ENCODE results near the gene DEFB132.

Gene DEFB132

DNA sequence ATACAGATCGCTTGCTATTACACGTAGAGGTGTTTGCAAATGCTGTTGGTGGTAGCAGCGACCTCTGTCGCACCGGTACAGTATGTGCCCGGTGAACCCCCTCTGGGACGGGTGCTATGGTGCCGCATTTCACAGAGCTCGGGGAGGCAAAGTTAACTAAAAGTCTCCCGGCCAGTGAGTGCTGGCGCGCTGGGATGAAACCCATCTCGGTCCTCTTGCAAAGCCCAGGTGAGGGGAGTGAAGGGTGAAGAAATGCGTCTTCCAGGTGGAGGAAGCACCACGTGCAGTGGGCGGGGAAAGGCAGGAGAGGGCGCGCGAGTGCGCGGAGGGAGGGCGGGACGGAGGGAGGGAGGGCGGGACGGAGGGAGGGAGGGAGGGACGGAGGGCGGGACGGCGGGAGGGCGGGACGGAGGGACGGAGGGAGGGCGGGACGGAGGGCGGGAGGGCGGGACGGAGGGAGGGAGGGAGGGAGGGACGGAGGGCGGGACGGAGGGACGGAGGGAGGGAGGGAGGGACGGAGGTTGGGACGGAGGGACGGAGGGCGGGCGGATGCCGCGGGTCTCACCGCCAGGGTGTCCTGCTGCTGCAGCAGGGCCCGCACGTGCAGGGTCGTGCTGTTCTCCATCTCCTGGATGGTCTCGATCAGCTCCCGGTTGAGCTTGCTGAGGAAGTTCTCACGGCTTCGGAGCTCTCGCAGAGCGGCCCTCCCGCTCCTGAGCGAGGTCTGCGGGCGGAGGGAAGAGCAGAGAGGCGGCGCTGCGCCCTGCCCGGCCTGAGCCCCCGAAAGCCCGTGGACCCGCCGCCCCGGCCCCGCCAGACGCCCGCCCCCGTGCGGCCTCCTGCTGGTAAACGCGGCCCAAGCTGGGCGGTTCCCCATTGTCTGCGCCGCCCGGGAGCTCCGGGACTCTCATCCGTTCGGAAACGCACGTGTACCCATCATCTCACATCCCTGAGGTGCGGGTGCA lies 21.4 kb downstream of the DEFB132 start:
- Histone ChIP-seq H3K4me3 (ENCODE audit: insufficient read depth, low read length, poor library complexity, severe bottlenecking) (no peak overlapping the region), H4K20me1 (ENCODE audit: low read depth, low read length) (no peaks in the 10 kb centered on the region), H3K9me2 (replicated peaks; ENCODE audit: insufficient read depth, low read length) (no peaks in the 10 kb centered on the region), H3K9ac (ENCODE audit: low read length) (no peak overlapping the region), H3K9me3 (ENCODE audit: insufficient read depth, low read length) (no peaks in the 10 kb centered on the region), H3K79me2 (ENCODE audit: insufficient read depth, low read length) (no peaks in the 10 kb centered on the region), H3F3A (ENCODE audit: insufficient read depth) (no peaks in the 10 kb centered on the region), H2AFZ (ENCODE audit: low read depth, low read length, severe bottlenecking) (no peak overlapping the region), H3K27ac (ENCODE audit: low read depth, low read length) (no peak overlapping the region), H3K36me3 (ENCODE audit: low read length) (no peaks in the 10 kb centered on the region), H3K4me2 (ENCODE audit: low read depth, low read length, poor library complexity, severe bottlenecking) (no peak overlapping the region), H3K27me3 (ENCODE audit: low read length) (no peaks in the 10 kb centered on the region)
- TF ChIP-seq, protein P1, sequence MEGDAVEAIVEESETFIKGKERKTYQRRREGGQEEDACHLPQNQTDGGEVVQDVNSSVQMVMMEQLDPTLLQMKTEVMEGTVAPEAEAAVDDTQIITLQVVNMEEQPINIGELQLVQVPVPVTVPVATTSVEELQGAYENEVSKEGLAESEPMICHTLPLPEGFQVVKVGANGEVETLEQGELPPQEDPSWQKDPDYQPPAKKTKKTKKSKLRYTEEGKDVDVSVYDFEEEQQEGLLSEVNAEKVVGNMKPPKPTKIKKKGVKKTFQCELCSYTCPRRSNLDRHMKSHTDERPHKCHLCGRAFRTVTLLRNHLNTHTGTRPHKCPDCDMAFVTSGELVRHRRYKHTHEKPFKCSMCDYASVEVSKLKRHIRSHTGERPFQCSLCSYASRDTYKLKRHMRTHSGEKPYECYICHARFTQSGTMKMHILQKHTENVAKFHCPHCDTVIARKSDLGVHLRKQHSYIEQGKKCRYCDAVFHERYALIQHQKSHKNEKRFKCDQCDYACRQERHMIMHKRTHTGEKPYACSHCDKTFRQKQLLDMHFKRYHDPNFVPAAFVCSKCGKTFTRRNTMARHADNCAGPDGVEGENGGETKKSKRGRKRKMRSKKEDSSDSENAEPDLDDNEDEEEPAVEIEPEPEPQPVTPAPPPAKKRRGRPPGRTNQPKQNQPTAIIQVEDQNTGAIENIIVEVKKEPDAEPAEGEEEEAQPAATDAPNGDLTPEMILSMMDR (IDR thresholded peaks at IDR 0.05; ENCODE audit: insufficient read depth, low read length, poor library complexity, severe bottlenecking) = no peak
- no peak for TF ChIP-seq EZH2phosphoT487 (conservative IDR thresholded peaks at IDR 0.05; ENCODE audit: low read length)

DNA sequence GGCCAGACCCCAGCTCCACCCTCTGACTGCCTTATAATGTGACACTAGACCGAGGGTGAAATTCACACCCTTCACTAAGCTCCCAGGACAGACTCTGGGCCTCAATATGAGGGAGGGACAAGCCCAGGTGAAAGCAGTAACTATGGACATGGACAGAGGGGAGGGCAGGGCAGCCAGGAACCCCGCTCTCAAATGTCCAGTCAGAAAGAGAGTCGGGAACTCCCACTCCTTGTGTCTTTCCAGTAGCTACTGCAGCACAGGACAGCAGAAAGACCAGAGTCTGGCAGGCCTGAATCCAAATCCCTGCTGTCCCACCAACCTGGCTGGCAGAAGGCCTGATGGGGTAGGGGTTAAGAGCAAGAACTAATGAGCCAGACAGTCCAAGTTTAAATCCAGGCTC lies 26.6 kb downstream of the DEFB132 start:
- no peaks in the 10 kb centered on the region for H3K79me2 ChIP-seq (ENCODE audit: insufficient read depth, low read length)
- TF ChIP-seq, protein P1 (IDR thresholded peaks at IDR 0.05; ENCODE audit: insufficient read depth, low read length, poor library complexity, severe bottlenecking) = no peak
- no peak for TF ChIP-seq EZH2phosphoT487 (conservative IDR thresholded peaks at IDR 0.05; ENCODE audit: low read length)
- no peaks in the 10 kb centered on the region for H3K9me2 ChIP-seq (replicated peaks; ENCODE audit: insufficient read depth, low read length)
- no peaks in the 10 kb centered on the region for H3F3A ChIP-seq (ENCODE audit: insufficient read depth)
- H3K27me3 ChIP-seq (ENCODE audit: low read length) = no peaks in the 10 kb centered on the region
- H3K4me3 ChIP-seq (ENCODE audit: insufficient read depth, low read length, poor library complexity, severe bottlenecking) = no peak overlapping the region
- H3K36me3 ChIP-seq (ENCODE audit: low read length) = no peaks in the 10 kb centered on the region
- H4K20me1 ChIP-seq (ENCODE audit: low read depth, low read length) = no peaks in the 10 kb centered on the region
- H3K4me2 ChIP-seq (ENCODE audit: low read depth, low read length, poor library complexity, severe bottlenecking) = no peak overlapping the region
- H2AFZ ChIP-seq (ENCODE audit: low read depth, low read length, severe bottlenecking) = no peak overlapping the region
- no peak overlapping the region for H3K9ac ChIP-seq (ENCODE audit: low read length)
- H3K27ac ChIP-seq (ENCODE audit: low read depth, low read length) = no peak overlapping the region
- H3K9me3 ChIP-seq (ENCODE audit: insufficient read depth, low read length) = no peaks in the 10 kb centered on the region

DNA sequence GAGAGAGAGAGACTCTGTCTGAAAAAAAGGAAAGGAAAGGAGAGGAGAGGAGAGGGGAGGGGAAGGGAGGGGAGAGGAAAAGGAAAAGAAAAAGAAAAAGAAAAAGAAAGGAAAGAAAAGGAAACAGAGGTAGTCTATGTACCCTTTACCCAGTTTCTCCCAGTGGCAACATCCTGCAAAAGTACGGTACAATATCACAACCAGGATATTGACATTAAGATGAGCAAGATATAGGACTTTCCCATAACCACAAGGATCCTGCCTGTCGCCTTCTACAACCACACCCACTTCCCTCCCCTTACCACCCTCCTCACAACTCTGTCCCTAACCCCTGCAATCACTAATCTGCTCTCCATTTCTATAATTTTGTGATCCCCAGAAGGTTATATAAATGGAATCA lies 29.0 kb downstream of the DEFB132 start:
- Histone ChIP-seq H3K79me2 (ENCODE audit: insufficient read depth, low read length) (no peaks in the 10 kb centered on the region), H3K9ac (ENCODE audit: low read length) (no peak overlapping the region), H3F3A (ENCODE audit: insufficient read depth) (no peaks in the 10 kb centered on the region), H3K9me2 (replicated peaks; ENCODE audit: insufficient read depth, low read length) (no peaks in the 10 kb centered on the region), H3K27me3 (ENCODE audit: low read length) (no peaks in the 10 kb centered on the region), H4K20me1 (ENCODE audit: low read depth, low read length) (no peaks in the 10 kb centered on the region), H3K4me3 (ENCODE audit: insufficient read depth, low read length, poor library complexity, severe bottlenecking) (no peak overlapping the region), H3K36me3 (ENCODE audit: low read length) (no peaks in the 10 kb centered on the region), H3K4me2 (ENCODE audit: low read depth, low read length, poor library complexity, severe bottlenecking) (no peak overlapping the region), H3K9me3 (ENCODE audit: insufficient read depth, low read length) (no peaks in the 10 kb centered on the region), H3K27ac (ENCODE audit: low read depth, low read length) (no peak overlapping the region), H2AFZ (ENCODE audit: low read depth, low read length, severe bottlenecking) (no peak overlapping the region)
- TF ChIP-seq, protein P1 (IDR thresholded peaks at IDR 0.05; ENCODE audit: insufficient read depth, low read length, poor library complexity, severe bottlenecking) = no peak
- no peak for TF ChIP-seq EZH2phosphoT487 (conservative IDR thresholded peaks at IDR 0.05; ENCODE audit: low read length)

All from SU-DHL-6 (cell line).